ENCODE data around the gene TMEM181.
"Not testable (repeated sequence)": the region's sequence is repeated elsewhere in the genome, so short reads cannot be mapped to it uniquely, and the experiment has no call there.

TMEM181 gene

GRCh38 chr6:158667360-158667981 is 107.6 kb downstream of the TMEM181 start:
- H3K27ac ChIP-seq: peak overlapping the region; percentile 57
- TF ChIP-seq, protein P1, sequence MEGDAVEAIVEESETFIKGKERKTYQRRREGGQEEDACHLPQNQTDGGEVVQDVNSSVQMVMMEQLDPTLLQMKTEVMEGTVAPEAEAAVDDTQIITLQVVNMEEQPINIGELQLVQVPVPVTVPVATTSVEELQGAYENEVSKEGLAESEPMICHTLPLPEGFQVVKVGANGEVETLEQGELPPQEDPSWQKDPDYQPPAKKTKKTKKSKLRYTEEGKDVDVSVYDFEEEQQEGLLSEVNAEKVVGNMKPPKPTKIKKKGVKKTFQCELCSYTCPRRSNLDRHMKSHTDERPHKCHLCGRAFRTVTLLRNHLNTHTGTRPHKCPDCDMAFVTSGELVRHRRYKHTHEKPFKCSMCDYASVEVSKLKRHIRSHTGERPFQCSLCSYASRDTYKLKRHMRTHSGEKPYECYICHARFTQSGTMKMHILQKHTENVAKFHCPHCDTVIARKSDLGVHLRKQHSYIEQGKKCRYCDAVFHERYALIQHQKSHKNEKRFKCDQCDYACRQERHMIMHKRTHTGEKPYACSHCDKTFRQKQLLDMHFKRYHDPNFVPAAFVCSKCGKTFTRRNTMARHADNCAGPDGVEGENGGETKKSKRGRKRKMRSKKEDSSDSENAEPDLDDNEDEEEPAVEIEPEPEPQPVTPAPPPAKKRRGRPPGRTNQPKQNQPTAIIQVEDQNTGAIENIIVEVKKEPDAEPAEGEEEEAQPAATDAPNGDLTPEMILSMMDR (conservative IDR thresholded peaks at IDR 0.05): no peak

GRCh38 chr6:158668707-158669103 is 108.8 kb downstream of the TMEM181 start:
- no peak overlapping the region for H3K27ac ChIP-seq
- TF ChIP-seq, protein P1 (conservative IDR thresholded peaks at IDR 0.05): no peak

DNA sequence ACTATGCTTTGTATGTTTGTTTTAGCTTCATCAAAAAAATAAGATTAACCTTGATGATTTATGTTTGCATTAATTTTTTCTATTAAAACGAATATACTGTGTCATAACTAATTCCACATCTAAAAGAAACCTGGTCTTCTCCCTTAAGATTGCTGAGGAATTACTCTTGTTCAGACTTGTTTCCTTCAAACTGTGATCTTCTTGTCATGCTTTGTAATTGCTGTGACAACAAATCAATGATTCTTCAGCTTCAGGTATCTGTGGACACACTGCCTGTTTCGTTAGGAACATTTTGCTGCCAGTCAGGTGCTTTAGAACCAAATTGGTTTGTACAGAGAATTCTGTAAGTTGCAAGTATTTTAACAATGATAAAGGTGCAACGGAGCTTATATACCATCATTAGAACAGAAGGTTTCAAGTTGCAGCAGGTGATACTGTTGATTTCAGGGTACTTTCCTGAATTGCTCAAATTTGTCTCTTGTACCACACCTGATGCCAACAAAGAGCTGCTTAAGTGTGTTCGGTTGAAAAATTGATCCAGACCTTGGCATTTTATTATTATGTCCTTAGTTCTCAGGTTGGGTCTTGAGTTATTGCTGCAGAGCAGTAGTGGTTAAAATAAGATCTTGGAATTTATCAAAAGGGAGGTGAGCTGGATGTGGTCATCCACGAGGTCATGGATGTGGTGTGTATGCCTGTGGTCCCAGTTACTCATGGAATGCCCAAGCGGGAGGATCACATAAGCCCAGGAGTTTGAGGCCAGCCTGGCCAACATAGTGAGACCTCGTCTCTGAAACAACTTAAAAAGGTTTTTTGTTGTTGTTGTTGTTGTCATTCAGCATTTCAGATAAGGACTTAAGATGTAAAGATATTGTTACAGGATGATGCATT is 109.5 kb downstream of the TMEM181 start:
- TF ChIP-seq, protein P1 (conservative IDR thresholded peaks at IDR 0.05): no peak
- no peak overlapping the region; the same call in 1 of the 2 replicates for H3K27ac ChIP-seq

GRCh38 chr6:158672119-158672518 is 112.2 kb downstream of the TMEM181 start:
- not testable (repeated sequence) for H3K27ac ChIP-seq

- TF ChIP-seq, protein P1 (conservative IDR thresholded peaks at IDR 0.05): no peak
- no peak overlapping the region for H3K27ac ChIP-seq
These were observed 112.8 kb downstream of the TMEM181 start for GRCh38 chr6:158672726-158673125.

GRCh38 chr6:158674342-158675131 is 114.6 kb downstream of the TMEM181 start:
- H3K27ac ChIP-seq: no peak overlapping the region
- TF ChIP-seq, protein P1 (conservative IDR thresholded peaks at IDR 0.05): no peak

- H3K27ac ChIP-seq: not testable (repeated sequence)
These were observed 117.2 kb downstream of the TMEM181 start for GRCh38 chr6:158677094-158677493.

DNA sequence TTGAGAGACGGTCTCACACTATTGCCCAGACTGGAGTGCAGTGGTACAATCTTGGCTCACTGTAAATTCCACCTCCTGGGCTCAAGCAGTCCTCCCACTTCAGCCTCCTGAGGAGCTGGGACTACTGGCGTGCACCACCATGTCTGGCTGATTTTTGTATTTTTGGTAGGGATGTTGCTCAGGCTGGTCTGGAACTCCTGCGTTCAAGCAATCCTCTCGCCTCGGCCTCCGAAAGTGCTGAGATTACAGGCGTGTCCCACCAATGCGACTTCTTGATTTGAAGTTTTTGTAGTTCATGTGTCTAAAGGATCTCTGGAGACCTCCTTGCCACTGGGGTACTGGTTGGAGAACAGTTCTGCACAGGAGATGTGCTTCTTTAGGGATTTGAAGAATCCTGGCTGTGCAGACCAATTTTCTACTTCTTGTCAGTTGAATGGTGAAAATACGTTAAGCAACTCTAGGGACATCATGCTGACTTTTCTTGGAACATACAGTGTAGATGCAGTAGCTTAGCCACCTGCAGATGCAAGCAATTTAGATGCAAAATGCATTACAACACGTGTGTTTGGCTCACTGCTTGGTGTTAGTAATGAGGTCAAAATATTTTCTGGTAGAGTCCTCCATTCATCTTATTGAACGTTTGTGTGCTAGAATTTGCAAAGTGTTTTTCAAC is 118.2 kb downstream of the TMEM181 start:
- H3K27ac ChIP-seq: no peak overlapping the region
- TF ChIP-seq, protein P1 (conservative IDR thresholded peaks at IDR 0.05): no peak
